NB4 (cell line): ENCODE measurements around the gene LRRC2.

ENCODE experiments used
- MYC ChIP-seq: IDR thresholded peaks from 2 replicates; pipeline ENCODE4 v1.6.1; 2011; ENCODE audit warnings: low read depth, low read length
- POLR2A ChIP-seq: IDR thresholded peaks from 2 replicates; pipeline ENCODE4 v1.6.1; 2011; ENCODE audit warnings: mild to moderate bottlenecking; ENCODE audit not compliant: insufficient read length; ENCODE audit errors: extremely low read depth
- TF ChIP-seq, protein P1 (sequence below): IDR thresholded peaks from one replicate; pipeline ENCODE4 v1.5.1; 2012; ENCODE audit warnings: low read depth, low read length
- TF ChIP-seq, protein P2 (sequence below): IDR thresholded peaks from 2 replicates; pipeline ENCODE4 v1.6.1; 2011; ENCODE audit warnings: low read depth, low read length

DNA sequence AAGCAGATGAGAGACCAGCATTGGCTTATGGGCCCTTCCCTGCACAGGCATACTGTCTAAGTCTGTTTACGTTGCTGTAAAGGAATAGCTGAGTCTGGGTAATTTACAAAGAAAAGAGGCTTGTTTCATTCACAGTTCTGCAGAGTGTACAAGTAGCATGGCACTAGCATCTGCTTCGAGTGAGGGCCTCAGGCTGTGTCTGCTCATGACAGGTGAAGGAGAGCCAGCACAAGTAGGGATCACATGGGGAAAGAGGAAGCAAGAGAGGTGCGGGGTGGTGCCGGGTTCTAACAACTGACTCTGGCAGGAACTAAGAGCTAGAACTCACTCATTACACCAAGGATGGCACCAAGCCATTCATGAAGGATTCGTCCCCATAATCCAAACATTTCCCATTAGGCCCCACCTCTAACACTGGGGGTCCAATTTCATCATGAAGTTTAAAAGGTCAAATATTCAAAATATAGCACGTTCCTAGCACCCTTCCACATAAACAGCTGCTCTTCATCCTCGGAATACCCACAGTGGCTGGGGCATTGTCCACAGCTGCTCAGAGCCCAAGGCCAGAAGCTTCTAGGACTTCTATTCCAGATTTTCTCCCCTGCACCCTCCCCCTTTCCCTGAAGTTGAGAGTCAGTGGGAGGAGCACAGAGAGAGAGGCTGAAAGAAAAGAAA is 62.8 kb downstream of the LRRC2 start:
- TF ChIP-seq, protein P1, sequence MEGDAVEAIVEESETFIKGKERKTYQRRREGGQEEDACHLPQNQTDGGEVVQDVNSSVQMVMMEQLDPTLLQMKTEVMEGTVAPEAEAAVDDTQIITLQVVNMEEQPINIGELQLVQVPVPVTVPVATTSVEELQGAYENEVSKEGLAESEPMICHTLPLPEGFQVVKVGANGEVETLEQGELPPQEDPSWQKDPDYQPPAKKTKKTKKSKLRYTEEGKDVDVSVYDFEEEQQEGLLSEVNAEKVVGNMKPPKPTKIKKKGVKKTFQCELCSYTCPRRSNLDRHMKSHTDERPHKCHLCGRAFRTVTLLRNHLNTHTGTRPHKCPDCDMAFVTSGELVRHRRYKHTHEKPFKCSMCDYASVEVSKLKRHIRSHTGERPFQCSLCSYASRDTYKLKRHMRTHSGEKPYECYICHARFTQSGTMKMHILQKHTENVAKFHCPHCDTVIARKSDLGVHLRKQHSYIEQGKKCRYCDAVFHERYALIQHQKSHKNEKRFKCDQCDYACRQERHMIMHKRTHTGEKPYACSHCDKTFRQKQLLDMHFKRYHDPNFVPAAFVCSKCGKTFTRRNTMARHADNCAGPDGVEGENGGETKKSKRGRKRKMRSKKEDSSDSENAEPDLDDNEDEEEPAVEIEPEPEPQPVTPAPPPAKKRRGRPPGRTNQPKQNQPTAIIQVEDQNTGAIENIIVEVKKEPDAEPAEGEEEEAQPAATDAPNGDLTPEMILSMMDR, result no peak
- TF ChIP-seq, protein P2, sequence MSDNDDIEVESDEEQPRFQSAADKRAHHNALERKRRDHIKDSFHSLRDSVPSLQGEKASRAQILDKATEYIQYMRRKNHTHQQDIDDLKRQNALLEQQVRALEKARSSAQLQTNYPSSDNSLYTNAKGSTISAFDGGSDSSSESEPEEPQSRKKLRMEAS, result no peak
- no peak for TF ChIP-seq POLR2A
- no peak for TF ChIP-seq MYC
